IPS-15b (cell line): ENCODE data around the gene MAPK8IP2.

Experiments
- H3K27me3 ChIP-seq: one replicate; pipeline ENCODE4 v1.6.1; 2013; ENCODE audit warnings: low read length; ENCODE audit not compliant: control insufficient read depth, insufficient read depth
- H3K36me3 ChIP-seq: one replicate; pipeline ENCODE4 v1.6.1; 2013; ENCODE audit warnings: low read length; ENCODE audit not compliant: control insufficient read depth, insufficient read depth
- H3K4me1 ChIP-seq: one replicate; pipeline ENCODE4 v1.6.1; 2013; ENCODE audit warnings: mild to moderate bottlenecking, low read length; ENCODE audit not compliant: control insufficient read depth, insufficient read depth
- H3K4me3 ChIP-seq: one replicate; pipeline ENCODE4 v1.5.1; 2013; ENCODE audit warnings: low read depth, low read length
- H3K9ac ChIP-seq: one replicate; pipeline ENCODE4 v1.6.1; 2013; ENCODE audit warnings: low read depth, mild to moderate bottlenecking, low read length
- H3K9me3 ChIP-seq: one replicate; pipeline ENCODE4 v1.6.1; 2013; ENCODE audit warnings: mild to moderate bottlenecking, low read length; ENCODE audit not compliant: control insufficient read depth, insufficient read depth

Gene MAPK8IP2

DNA sequence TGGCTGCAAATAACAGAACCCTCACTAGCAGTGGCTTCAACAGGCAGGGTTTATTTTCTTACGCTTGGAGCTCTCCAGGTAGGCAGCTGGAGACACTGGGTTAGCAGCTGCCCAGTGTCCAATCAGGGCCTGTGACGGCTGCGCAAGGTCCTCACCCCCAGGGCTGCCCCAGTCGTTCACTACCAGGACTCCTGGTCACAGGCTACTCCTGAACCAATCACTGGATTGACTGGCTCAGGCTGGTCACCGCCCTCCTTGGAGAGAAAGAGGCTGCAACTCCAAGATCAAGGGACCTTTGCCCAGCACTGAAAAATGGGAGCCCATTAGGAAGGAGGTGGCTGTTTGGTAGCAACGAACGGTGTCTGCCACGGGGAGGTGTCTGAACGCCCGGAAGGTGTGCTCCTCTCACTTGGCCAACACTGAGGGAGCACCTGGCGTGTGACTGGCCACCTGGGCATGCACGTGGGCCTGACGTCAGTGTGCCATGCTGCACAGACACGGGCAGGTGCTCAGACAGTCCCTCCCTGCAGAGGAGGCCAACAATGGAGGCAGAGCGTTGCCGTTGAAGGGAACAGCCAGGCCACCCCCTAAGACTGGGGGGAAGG lies 22.2 kb downstream of the MAPK8IP2 start:
- H3K4me3 ChIP-seq, result no peak overlapping the region
- H3K27me3 ChIP-seq, result peaks cover 6% of the 10 kb centered on the region
- H3K9ac ChIP-seq, result no peak overlapping the region
- no peaks in the 10 kb centered on the region for H3K36me3 ChIP-seq
- H3K4me1 ChIP-seq, result peaks cover 4% of the 10 kb centered on the region
- H3K9me3 ChIP-seq, result no peaks in the 10 kb centered on the region

DNA sequence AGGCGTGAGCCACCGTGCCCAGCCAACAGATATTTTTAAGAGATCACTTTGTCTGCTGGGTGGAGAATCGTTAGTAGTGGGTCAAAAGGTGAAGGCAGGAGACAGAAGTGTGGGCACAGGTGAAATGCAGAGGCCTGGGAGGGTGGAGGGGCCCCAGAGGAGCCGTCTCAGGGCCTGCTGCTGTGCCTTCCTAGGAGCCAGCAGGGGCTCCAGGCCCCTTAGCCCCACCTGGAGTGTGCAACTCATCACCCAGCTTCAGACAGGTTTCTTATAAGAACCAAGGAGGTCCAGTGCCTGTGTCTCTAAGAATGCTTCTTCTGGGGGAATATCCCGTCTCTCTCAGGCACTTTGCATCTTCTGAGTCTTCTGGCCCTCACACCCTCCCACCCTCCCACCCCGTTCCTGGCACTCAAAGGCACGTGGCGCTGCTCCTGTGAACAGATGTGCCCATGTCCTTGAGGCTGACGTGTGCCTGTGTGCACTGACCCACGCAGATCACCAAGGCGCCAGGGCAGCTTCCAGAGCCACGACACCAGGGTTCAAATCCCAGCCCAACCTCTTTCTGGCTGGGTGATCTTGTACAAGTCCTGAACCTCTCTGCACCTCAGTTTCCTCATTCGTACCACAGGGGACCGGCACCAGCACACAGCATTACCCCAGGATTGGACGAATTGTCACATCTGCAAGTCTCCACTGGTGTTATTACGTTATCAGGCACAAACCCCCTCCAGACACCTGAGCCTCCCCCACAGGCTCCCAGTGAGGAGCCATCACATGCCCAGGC lies 23.9 kb downstream of the MAPK8IP2 start:
- H3K9ac ChIP-seq, result no peak overlapping the region
- no peaks in the 10 kb centered on the region for H3K36me3 ChIP-seq
- no peak overlapping the region for H3K4me3 ChIP-seq
- peaks cover 13% of the 10 kb centered on the region for H3K27me3 ChIP-seq
- H3K4me1 ChIP-seq, result peaks cover 9% of the 10 kb centered on the region
- H3K9me3 ChIP-seq, result no peaks in the 10 kb centered on the region

DNA sequence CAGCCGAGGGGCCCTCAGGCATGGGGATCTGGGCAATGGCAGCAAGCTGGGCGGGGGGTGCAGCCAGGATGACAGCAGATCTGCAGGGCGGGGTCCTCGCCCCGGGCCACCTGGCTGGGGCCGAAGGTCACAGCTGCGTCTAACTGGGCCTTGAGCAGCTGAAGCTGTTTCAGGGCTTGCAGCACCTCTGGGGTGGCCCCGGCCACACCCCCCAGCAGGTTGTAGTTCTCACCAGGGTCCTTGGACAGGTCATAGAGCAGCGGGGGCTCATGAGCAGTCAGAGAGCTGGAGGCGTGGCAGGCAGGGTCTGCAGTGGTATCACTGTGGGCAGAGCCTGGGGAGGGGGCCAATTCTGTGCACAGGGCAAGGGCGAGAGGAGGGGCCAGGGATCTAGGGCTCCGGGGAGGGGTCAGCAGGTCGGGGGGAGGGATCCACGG lies 24.6 kb downstream of the MAPK8IP2 start:
- Histone ChIP-seq H3K4me3 (no peak overlapping the region), H3K9ac (no peak overlapping the region), H3K36me3 (no peaks in the 10 kb centered on the region), H3K27me3 (peaks cover 13% of the 10 kb centered on the region), H3K9me3 (no peaks in the 10 kb centered on the region), H3K4me1 (peaks cover 9% of the 10 kb centered on the region)

DNA sequence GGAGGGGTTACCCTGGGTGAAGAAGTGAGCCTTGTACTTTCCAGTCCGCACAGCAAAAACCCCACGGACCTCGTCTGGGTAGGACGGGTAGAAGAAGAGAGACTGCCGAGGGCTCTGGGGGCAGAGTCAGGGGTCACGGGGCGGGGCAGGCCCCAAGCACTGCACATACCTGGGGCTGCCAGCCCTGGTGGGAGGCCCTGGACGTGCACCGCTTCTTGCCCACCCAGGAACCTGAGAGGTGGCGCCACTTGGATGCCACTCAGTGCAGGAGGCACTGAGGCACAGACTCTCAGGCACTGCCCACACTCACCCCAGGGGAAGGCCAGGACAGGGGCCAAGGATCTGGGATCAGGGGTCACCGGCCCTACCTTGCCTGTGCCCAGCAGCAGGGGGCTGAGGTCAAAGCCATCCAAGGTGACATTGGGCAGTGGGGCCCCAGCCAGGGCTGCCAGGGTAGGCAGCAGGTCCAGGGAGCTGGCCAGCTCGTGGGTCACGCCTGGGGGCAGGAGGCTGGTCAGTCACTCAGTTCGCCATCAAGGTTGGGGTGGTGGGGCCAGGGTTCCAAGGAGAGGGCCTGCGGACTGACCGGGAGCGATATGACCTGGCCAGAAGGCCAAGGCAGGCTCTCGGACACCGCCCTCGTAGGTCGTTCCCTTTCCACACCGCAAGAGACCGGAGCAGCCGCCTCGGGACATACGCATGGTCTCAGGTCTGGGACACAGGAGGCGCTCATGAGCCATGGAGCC lies 25.1 kb downstream of the MAPK8IP2 start:
- Histone ChIP-seq H3K27me3 (peaks cover 13% of the 10 kb centered on the region), H3K9me3 (no peaks in the 10 kb centered on the region), H3K36me3 (no peaks in the 10 kb centered on the region), H3K4me1 (peaks cover 6% of the 10 kb centered on the region), H3K9ac (no peak overlapping the region), H3K4me3 (no peak overlapping the region)

DNA sequence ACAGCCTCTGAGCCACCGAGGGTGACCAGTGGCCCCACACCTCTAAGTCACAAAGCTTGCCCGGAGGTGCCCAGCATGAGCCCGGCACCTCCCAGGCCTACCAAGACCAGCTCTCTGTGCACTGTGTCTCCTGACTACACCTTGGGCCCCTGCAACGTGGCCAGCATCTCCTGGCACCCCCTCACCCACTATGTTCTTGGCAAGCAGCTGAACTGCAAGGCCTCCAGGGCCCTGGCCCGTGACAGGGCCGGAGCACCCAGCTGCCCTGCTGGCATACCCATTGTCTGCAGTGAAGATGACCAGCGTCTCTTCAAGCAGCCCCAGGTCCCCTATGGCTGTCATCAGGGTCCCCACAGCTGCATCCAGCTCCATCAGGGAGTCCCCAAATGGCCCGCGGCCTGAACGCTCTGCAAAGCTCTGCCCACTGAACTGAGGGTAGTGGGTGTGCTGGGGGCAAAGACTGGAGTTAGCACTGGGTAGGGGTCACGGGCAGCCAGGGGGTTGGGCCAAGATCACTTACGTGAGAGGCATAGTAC lies 25.8 kb downstream of the MAPK8IP2 start:
- H3K27me3 ChIP-seq, result peaks cover 8% of the 10 kb centered on the region
- no peak overlapping the region for H3K9ac ChIP-seq
- H3K4me1 ChIP-seq, result peaks cover 6% of the 10 kb centered on the region
- no peaks in the 10 kb centered on the region for H3K36me3 ChIP-seq
- H3K4me3 ChIP-seq, result no peak overlapping the region
- no peaks in the 10 kb centered on the region for H3K9me3 ChIP-seq

DNA sequence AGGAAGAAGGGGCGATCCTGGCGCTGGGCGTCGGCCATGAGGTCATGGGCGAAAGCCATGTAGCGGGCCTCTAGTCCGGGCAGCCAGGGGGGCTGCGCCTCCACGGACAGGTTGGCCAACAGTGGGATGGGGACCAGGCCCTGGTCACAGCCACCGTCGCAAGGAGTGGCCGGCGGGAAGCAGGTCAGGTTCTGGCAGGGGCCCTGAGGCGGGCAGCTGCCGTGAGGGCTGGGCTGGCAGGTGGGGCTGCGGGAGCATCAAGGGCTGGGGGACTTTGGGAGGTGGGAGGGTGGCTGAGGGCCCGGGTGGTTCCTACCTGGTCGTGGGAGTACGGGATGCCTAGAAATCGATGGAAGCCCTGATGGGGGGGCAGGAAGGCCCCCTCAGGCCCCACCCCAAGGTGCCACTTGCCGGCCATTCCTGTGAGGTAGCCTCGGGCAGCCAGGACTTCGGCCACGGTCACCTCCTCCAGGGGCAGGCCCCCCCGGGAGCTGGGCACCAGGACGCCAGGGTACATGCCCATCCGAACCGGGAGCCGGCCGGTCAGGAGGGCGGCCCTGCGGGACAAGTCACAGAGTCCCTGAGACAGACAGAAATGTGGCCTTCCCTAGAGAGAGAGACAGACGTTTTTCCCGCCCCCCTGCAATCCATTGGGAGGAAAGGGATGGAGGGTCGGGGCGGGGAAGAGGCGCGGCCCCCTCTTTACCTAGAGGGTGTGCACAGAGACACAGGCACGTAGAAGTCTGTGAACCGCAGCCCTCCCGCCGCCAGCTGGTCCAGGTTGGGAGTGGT lies 26.5 kb downstream of the MAPK8IP2 start:
- H3K36me3 ChIP-seq, result no peaks in the 10 kb centered on the region
- H3K9ac ChIP-seq, result no peak overlapping the region

DNA sequence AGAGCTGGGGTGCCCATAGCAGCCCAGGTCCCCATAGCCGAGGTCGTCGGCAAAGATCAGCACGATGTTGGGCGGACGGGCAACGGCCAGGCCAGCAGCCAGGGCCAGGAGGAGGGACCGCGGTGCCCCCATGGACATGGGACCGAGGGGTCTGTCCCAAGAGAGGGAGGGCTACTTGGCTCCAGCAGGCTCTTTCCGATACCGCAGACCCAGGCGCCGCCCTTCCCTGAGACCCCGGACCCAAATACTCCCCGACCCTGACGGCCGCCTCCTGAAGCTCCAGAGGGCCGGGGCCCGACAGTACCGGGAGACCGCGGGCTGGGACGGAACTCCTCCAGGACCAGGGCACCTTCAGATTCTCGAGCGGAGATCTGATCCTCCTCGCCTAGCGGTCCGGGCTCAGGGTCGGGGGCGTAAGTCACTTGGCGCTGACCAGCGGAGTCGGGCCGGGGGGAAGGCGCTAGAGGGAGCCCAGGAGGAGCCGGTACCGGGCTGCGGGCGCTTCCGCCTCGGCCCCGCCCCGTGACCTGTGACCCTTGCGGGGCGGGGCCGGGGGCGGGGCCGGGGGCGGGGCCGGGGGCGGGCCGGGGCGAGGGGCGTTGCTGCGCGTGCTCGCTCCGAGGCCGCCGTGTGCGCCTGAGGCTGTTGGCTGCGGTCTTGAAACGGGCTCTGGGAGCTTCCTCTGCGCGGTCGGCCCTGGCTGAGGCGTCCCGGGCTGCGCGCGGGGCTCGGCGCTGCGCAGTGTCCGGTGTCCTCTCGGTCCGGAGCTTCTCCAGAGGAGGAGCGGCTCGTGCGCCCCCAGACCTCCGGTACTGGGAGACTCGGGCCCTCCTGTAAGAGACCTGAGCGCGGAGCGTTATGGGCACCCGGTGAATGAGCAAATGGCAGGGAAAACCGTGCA lies 27.3 kb downstream of the MAPK8IP2 start, which contains the start of gene ARSA:
Gene ARSA, minus strand, starts transcription at position 511 of the 901 bp plus-strand sequence. Its CDS starts 373 bp downstream, at position 138.
- no peak within 1 kb of the TSS for H3K9ac ChIP-seq
- no peaks in the 10 kb centered on the region for H3K9me3 ChIP-seq
- H3K4me1 ChIP-seq, result peaks cover 6% of the 10 kb centered on the region
- H3K36me3 ChIP-seq, result no peaks in the 10 kb centered on the region
- H3K27me3 ChIP-seq, result peaks cover 7% of the 10 kb centered on the region
- peak within 1 kb of the TSS; percentile 79 for H3K4me3 ChIP-seq

More for the DNA sequence above, 26.5 kb downstream of the MAPK8IP2 start:
- H3K4me3 ChIP-seq, result peak overlapping the region; percentile 79
- peaks cover 6% of the 10 kb centered on the region for H3K4me1 ChIP-seq
- H3K9me3 ChIP-seq, result no peaks in the 10 kb centered on the region
- H3K27me3 ChIP-seq, result peaks cover 7% of the 10 kb centered on the region

DNA sequence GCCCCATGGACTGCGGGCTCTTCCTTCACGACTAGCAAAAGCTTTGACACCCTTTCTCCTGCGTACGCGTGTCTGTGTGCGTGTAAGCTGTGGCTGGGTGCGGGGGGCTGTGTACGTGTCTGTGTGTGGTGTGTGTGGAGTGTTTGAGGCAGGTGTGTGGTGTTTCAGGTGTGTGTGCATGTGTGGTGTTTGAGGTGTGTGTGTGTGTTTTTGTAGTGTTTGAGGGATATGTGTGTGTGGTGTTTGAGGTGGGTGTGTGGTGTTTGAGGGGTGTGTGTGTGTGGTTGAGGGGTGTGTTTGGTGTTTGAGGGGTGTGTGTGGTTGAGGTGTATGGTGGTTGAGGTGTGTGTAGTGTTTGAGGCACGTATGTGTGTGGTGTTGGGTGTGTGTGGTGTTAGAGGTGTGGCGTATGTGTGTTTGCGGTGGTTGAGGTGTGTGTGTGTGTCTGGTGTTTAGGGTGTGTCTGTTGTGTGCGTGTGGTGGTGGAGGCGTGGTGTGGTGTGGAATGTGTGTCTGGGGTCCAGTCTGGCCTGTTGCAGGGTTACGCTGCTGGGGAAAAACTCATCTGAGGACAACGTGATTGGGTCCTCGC lies 28.0 kb downstream of the MAPK8IP2 start:
- Histone ChIP-seq H3K9me3 (no peaks in the 10 kb centered on the region), H3K4me3 (peak overlapping the region; percentile 58), H3K36me3 (no peaks in the 10 kb centered on the region), H3K27me3 (peaks cover 7% of the 10 kb centered on the region), H3K9ac (no peak overlapping the region), H3K4me1 (peaks cover 6% of the 10 kb centered on the region)

DNA sequence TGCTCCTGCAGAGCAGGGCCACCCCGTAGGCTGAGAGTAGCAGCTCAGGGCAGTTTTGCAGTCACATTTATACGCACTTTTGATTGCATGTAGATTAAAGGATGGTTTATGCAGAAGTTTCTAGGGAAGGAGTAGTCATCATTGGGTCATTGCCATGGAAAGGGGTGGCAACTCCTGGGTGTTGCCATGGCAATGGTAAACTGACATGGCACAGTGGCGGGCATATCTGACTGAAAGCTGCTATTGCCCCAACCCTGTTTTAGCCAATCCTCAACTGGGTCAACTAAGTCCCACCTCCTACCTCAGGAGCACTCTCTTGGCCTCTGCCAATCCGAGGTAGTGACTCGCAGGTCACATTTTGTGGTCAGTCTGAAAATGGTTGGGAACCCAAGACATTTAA lies 29.8 kb downstream of the MAPK8IP2 start:
- H3K27me3 ChIP-seq, result peaks cover 7% of the 10 kb centered on the region
- no peaks in the 10 kb centered on the region for H3K36me3 ChIP-seq
- H3K9ac ChIP-seq, result no peak overlapping the region
- peaks cover 6% of the 10 kb centered on the region for H3K4me1 ChIP-seq
- no peaks in the 10 kb centered on the region for H3K9me3 ChIP-seq
- no peak overlapping the region for H3K4me3 ChIP-seq

DNA sequence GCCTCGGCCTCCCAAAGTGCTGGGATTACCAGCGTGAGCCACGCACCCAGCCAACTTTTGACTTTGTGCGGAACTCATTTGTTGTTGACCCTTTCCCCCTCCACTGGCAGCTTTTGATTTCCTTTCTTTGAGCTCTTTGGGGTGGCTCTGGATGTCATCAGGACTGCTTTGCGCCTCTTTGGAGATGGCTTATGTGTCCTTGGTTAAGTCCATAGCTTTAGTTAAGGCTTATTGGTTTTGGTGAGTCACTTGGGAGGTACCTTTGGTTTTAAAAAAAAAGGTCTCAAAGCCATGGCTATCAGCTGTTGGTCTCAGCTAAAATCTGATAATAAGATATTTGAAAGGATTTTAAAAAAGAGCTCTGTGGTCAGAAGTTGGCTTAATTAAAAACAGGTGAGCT lies 32.5 kb downstream of the MAPK8IP2 start:
- Histone ChIP-seq H3K27me3 (peaks cover 7% of the 10 kb centered on the region), H3K9me3 (no peaks in the 10 kb centered on the region), H3K4me3 (no peak overlapping the region), H3K4me1 (peaks cover 6% of the 10 kb centered on the region), H3K36me3 (no peaks in the 10 kb centered on the region), H3K9ac (no peak overlapping the region)
